ENCODE measurements around the gene CEP350.
"Not testable (repeated sequence)": the region's sequence is repeated elsewhere in the genome, so short reads cannot be mapped to it uniquely, and the experiment has no call there.

The CEP350 gene

GRCh38 chr1:179984942-179985341, 30.3 kb downstream of the CEP350 start:
- no peak for DNase-seq

- no peak for DNase-seq
Measured at GRCh38 chr1:179990847-179991246, 36.2 kb downstream of the CEP350 start.

GRCh38 chr1:179995576-179995975, 41.0 kb downstream of the CEP350 start:
- no peak for DNase-seq

- no peak for DNase-seq
Measured at GRCh38 chr1:179996099-179996498, 41.5 kb downstream of the CEP350 start.

- DNase-seq, result no peak
Measured at GRCh38 chr1:180000575-180000974, 46.0 kb downstream of the CEP350 start.

GRCh38 chr1:180002437-180002836, 47.8 kb downstream of the CEP350 start:
- no peak for DNase-seq

GRCh38 chr1:180003026-180003695, 48.6 kb downstream of the CEP350 start:
- DNase-seq, result no peak

- DNase-seq, result not testable (repeated sequence)
Measured at GRCh38 chr1:180006762-180007161, 52.2 kb downstream of the CEP350 start.

GRCh38 chr1:180020017-180020416, 65.4 kb downstream of the CEP350 start:
- DNase-seq, result no peak

- DNase-seq, result no peak
Measured at GRCh38 chr1:180026556-180026955, 71.9 kb downstream of the CEP350 start.

- no peak for DNase-seq
Measured at GRCh38 chr1:180027949-180028445, 73.4 kb downstream of the CEP350 start.

- DNase-seq, result no peak
Measured at GRCh38 chr1:180028864-180029263, 74.3 kb downstream of the CEP350 start.

- no peak for DNase-seq
Measured at GRCh38 chr1:180029524-180030135, 75.0 kb downstream of the CEP350 start.

GRCh38 chr1:180031664-180032063, 77.1 kb downstream of the CEP350 start:
- DNase-seq, result no peak

- DNase-seq, result no peak
Measured at GRCh38 chr1:180033390-180033789, 78.8 kb downstream of the CEP350 start.

GRCh38 chr1:180040034-180040433, 85.4 kb downstream of the CEP350 start:
- no peak for DNase-seq

- DNase-seq, result no peak
Measured at GRCh38 chr1:180041582-180041981, 87.0 kb downstream of the CEP350 start.

GRCh38 chr1:180042988-180043622, 88.5 kb downstream of the CEP350 start:
- no peak for DNase-seq

- no peak for DNase-seq
Measured at GRCh38 chr1:180043785-180044184, 89.2 kb downstream of the CEP350 start.

- DNase-seq, result no peak
Measured at GRCh38 chr1:180046674-180047073, 92.1 kb downstream of the CEP350 start.

GRCh38 chr1:180053594-180054567, 99.3 kb downstream of the CEP350 start:
- no peak for DNase-seq

- DNase-seq, result no peak
Measured at GRCh38 chr1:180057883-180058396, 103.3 kb downstream of the CEP350 start.

- DNase-seq, result no peak
Measured at GRCh38 chr1:180061019-180061418, 106.4 kb downstream of the CEP350 start.
